Adipocyte (in vitro differentiated cells): ENCODE measurements around the gene KRTAP20-3.

Source experiments
- DNase-seq: peaks from one replicate; pipeline ENCODE4 v3.0.0-alpha.2; 2015; ENCODE audit warnings: low read depth
- H3K27me3 ChIP-seq: replicated peaks from 2 replicates; pipeline ENCODE4 v1.7.0; 2013; ENCODE audit warnings: mild to moderate bottlenecking, low read length, moderate library complexity; ENCODE audit not compliant: control insufficient read depth, insufficient read depth
- H3K36me3 ChIP-seq: 2 replicates; pipeline ENCODE4 v1.7.0; 2013; ENCODE audit warnings: low read length, mild to moderate bottlenecking, moderate library complexity; ENCODE audit not compliant: control insufficient read depth, insufficient read depth, severe bottlenecking
- H3K4me1 ChIP-seq: 2 replicates; pipeline ENCODE4 v1.7.0; 2013; ENCODE audit warnings: mild to moderate bottlenecking, low read length, moderate library complexity; ENCODE audit not compliant: control insufficient read depth, insufficient read depth
- H3K4me3 ChIP-seq: 2 replicates; pipeline ENCODE4 v1.7.0; 2013; ENCODE audit warnings: mild to moderate bottlenecking, low read length, moderate library complexity
- H3K9ac ChIP-seq: 2 replicates; pipeline ENCODE4 v1.7.0; 2013; ENCODE audit warnings: mild to moderate bottlenecking, low read length, moderate library complexity
- H3K9me3 ChIP-seq: 2 replicates; pipeline ENCODE4 v1.7.0; 2013; ENCODE audit warnings: mild to moderate bottlenecking, low read length, moderate library complexity; ENCODE audit not compliant: control insufficient read depth

The KRTAP20-3 gene

DNA sequence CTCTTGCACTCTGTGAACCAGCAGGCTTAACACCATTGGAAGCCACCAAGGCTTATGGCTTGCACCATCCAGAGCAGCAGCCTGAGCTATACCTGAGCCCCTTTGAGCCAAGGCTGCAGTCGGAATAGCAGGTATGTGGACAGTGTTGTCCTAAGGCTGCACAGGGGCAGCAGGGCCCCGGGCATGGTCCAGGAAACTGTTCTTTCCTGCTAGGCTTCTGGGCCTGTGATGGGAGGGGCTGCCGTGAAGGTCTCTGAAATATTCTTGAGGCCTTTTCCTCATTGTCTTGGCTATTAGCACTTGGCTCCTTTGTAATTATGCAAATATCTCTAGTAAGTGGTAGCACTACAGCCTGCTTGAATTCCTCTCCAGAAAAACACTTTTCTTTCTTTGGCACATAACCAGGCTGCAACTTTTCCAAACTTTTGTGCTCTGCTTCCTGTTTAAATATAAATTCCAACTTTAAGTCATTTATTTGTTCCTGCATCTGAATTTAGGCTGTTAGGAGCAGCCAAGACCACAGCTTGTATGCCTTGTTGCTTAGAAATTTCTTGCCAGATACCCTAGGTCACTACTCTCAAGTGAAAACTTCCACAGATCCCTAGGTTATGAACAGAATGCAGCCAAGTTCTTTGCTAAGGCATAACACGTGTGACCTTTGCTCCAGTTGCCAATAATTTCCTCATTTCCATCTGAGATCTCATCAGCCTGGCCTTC is 17.1 kb upstream of the KRTAP20-3 start:
- Histone ChIP-seq H3K9me3 (no peaks in the 10 kb centered on the region), H3K9ac (no peak overlapping the region), H3K36me3 (no peaks in the 10 kb centered on the region), H3K4me1 (peaks cover 5% of the 10 kb centered on the region), H3K27me3 (no peaks in the 10 kb centered on the region), H3K4me3 (no peak overlapping the region)
- DNase-seq, result no peak

- H3K4me1 ChIP-seq, result peaks cover 5% of the 10 kb centered on the region
- no peak for DNase-seq
Measured at GRCh38 chr21:30628109-30628508, 14.6 kb upstream of the KRTAP20-3 start.

GRCh38 chr21:30629200-30629599 is 13.5 kb upstream of the KRTAP20-3 start:
- no peaks in the 10 kb centered on the region for H3K36me3 ChIP-seq

More at GRCh38 chr21:30628109-30628508, 14.6 kb upstream of the KRTAP20-3 start:
- H3K9ac ChIP-seq, result no peak overlapping the region
- H3K27me3 ChIP-seq, result no peaks in the 10 kb centered on the region
- no peak overlapping the region for H3K4me3 ChIP-seq
- H3K36me3 ChIP-seq, result no peaks in the 10 kb centered on the region
- H3K9me3 ChIP-seq, result no peaks in the 10 kb centered on the region

DNA sequence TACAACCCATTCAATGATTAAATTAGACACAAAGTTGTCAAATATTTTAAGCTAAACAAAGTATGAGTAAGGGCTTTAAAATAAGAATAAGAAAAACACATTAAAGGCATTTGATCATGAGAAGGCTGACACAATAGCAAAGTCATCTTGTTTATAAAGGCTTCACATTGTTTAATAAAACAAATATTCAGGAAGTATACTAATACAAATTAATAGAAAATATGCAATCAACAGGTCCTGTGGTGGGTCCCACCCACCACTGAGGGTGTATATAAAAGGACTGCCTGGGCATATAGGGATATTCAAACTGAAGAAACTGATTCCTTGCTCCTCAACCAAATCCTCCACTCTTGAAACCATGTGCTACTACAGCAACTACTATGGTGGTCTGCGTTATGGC is 7.8 kb upstream of the KRTAP20-3 start, which contains the start of gene KRTAP20-2:
KRTAP20-2 (plus strand) TSS at position 301 of the 400 bp plus-strand sequence; CDS start at position 359, 58 bp downstream.
- Histone ChIP-seq H3K27me3 (no peaks in the 10 kb centered on the region), H3K36me3 (no peaks in the 10 kb centered on the region), H3K9me3 (no peaks in the 10 kb centered on the region), H3K4me3 (no peak within 1 kb of the TSS), H3K4me1 (no peaks in the 10 kb centered on the region), H3K9ac (no peak within 1 kb of the TSS)
- DNase-seq, result no peak

More at GRCh38 chr21:30629200-30629599, 13.5 kb upstream of the KRTAP20-3 start:
- Histone ChIP-seq H3K4me1 (peaks cover 5% of the 10 kb centered on the region), H3K4me3 (no peak overlapping the region), H3K9ac (no peak overlapping the region), H3K9me3 (no peaks in the 10 kb centered on the region), H3K27me3 (no peaks in the 10 kb centered on the region)
- DNase-seq, result no peak

DNA sequence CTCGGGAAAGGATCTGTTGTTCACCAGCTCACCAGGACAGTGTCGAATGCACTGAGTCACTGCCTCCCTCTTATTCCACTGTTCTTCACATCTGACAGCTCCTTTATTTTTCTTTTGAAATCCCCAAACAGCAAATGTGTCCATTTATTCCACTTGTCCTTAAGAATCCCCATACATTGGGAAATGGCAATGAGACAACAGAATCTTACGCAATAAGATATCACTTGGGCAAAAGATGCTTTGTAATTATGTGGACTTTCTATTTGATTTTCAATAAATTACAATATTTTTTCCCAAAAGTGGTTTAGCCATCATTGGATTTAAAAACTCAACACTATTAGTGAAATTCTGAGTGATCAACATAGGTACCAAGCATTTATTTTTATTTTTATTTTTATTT is 4.0 kb upstream of the KRTAP20-3 start:
- no peaks in the 10 kb centered on the region for H3K36me3 ChIP-seq
- H3K9me3 ChIP-seq, result no peaks in the 10 kb centered on the region
- H3K4me3 ChIP-seq, result no peak overlapping the region
- DNase-seq, result no peak
- no peak overlapping the region for H3K9ac ChIP-seq
- H3K27me3 ChIP-seq, result no peaks in the 10 kb centered on the region
- H3K4me1 ChIP-seq, result no peaks in the 10 kb centered on the region

DNA sequence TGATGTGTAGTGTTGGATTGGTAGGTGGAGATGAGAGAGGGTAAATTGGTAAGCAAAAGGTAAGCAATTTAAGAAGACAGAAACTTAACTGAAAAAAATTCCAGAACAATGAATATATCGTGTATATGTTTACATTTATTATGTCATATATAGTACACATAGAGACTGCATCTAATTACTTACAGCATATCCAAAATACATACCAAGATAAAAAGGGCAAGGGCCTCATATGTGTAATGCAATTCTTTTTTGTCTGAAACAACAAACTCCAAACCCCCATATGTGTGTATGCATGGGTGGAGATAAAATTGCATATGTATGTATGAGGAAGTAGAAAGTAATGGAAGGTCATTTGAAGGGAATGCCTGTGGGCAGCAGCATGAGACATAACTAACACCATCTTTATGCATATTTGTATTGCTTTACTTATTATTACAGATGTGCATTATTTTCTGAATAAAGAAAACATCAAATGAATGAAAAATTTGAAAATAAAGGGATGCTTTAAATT is 4.3 kb downstream of the KRTAP20-3 start:
- Histone ChIP-seq H3K27me3 (no peaks in the 10 kb centered on the region), H3K9ac (no peak overlapping the region), H3K36me3 (no peaks in the 10 kb centered on the region), H3K9me3 (no peaks in the 10 kb centered on the region), H3K4me3 (no peak overlapping the region), H3K4me1 (no peaks in the 10 kb centered on the region)
- no peak for DNase-seq

GRCh38 chr21:30652891-30653290 is 10.2 kb downstream of the KRTAP20-3 start:
- Histone ChIP-seq H3K9me3 (no peaks in the 10 kb centered on the region), H3K4me3 (no peak overlapping the region), H3K9ac (no peak overlapping the region), H3K36me3 (no peaks in the 10 kb centered on the region), H3K4me1 (no peaks in the 10 kb centered on the region), H3K27me3 (no peaks in the 10 kb centered on the region)
- no peak for DNase-seq

GRCh38 chr21:30668776-30669175 is 26.1 kb downstream of the KRTAP20-3 start:
- DNase-seq, result no peak
- Histone ChIP-seq H3K9ac (no peak overlapping the region), H3K4me3 (no peak overlapping the region), H3K4me1 (no peaks in the 10 kb centered on the region), H3K9me3 (no peaks in the 10 kb centered on the region), H3K36me3 (no peaks in the 10 kb centered on the region), H3K27me3 (no peaks in the 10 kb centered on the region)

- no peak overlapping the region for H3K4me3 ChIP-seq
- H3K27me3 ChIP-seq, result no peaks in the 10 kb centered on the region
- H3K9me3 ChIP-seq, result no peaks in the 10 kb centered on the region
- no peak overlapping the region for H3K9ac ChIP-seq
- H3K4me1 ChIP-seq, result no peaks in the 10 kb centered on the region
- no peaks in the 10 kb centered on the region for H3K36me3 ChIP-seq
- no peak for DNase-seq
Measured at GRCh38 chr21:30672985-30673650, 30.5 kb downstream of the KRTAP20-3 start.

GRCh38 chr21:30674312-30674711 is 31.6 kb downstream of the KRTAP20-3 start:
- no peaks in the 10 kb centered on the region for H3K4me1 ChIP-seq
- H3K9me3 ChIP-seq, result no peaks in the 10 kb centered on the region
- no peaks in the 10 kb centered on the region for H3K27me3 ChIP-seq
- H3K4me3 ChIP-seq, result no peak overlapping the region
- H3K9ac ChIP-seq, result no peak overlapping the region
- no peak for DNase-seq
- H3K36me3 ChIP-seq, result no peaks in the 10 kb centered on the region

DNA sequence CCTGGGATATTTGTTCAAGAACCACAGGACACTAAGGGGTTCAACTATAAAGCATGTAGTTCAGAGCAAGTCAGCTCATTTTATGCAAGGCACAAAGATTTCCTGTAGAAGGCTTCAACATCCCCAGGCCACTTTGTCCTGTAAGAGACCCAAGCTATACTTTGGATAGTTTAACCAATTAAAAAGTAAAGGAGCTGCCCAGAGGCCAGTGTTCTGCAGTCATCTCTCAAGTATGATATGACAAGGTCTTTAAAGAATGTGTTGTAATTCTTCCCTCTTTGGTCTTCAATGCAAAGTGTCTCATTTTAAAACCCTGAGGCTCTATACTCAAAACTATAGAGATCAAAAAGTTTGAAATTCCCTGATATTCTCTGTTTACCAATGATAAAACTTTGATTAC is 34.1 kb downstream of the KRTAP20-3 start:
- no peaks in the 10 kb centered on the region for H3K27me3 ChIP-seq
- DNase-seq, result no peak
- no peak overlapping the region for H3K9ac ChIP-seq
- H3K9me3 ChIP-seq, result no peaks in the 10 kb centered on the region
- H3K4me1 ChIP-seq, result no peaks in the 10 kb centered on the region
- H3K36me3 ChIP-seq, result no peaks in the 10 kb centered on the region
- no peak overlapping the region for H3K4me3 ChIP-seq
